T-helper 1 cell treated with Interleukin-12 subunit alpha and Interleukin-12 subunit beta and Interleukin-4 antibody, amounts not matched to agents 30 ng/mL and 1 ng/mL, for 36 hours (primary cell): ENCODE measurements around the gene GPR15. TPM values are rescaled to one million over a fixed set of nuclear protein-coding genes. Genes with fewer than 3 reads are reported as not detected.

Source experiments
- intact Hi-C: fragments of 100-400 bp; cut with micrococcal nuclease; formaldehyde crosslinking; loops from one replicate; pipeline ENCODE4 v1.15.1; 2024
- total RNA-seq: library from RNA; stranded (reverse); gene quantifications from 2 replicates; pipeline ENCODE4 v1.2.3, GENCODE V29; 2022

The GPR15 gene
- total RNA-seq, 1 donor from 2014 or later = 31.1 TPM

GRCh38 chr3:98581474-98581873 is 49.7 kb downstream of the GPR15 start:
- intact Hi-C loops = no loop called here

GRCh38 chr3:98582042-98582441 is 50.3 kb downstream of the GPR15 start:
- intact Hi-C loops = no loop called here

GRCh38 chr3:98583766-98584165 is 52.0 kb downstream of the GPR15 start:
- intact Hi-C loops = no loop called here

Other genes starting within 250 kb of the GPR15 start
- not detected in 2 replicates for gene OR5H2, start 249.5 kb upstream of the GPR15 start, total RNA-seq
- not detected in 2 replicates for gene OR5K4, start 178.1 kb upstream of the GPR15 start, total RNA-seq
- not detected in 2 replicates for gene OR5K3, start 141.3 kb upstream of the GPR15 start, total RNA-seq
- gene OR5K1, start 68.8 kb upstream of the GPR15 start, total RNA-seq = not detected in 2 replicates
- not detected in 2 replicates for gene OR5K2, start 34.3 kb upstream of the GPR15 start, total RNA-seq
- gene CLDND1, start 9.1 kb upstream of the GPR15 start, total RNA-seq = 664 and 689 TPM in 2 replicates
- gene CPOX, start 61.6 kb downstream of the GPR15 start, total RNA-seq = 77.6 and 81.3 TPM in 2 replicates
- 0.29 TPM in 1 of 2 replicates, not detected in the other for gene ST3GAL6, start 231.4 kb downstream of the GPR15 start, total RNA-seq